Muscle layer of duodenum (tissue), 2 donors: ENCODE results near the gene BEGAIN.

ENCODE experiments used
- H3K27ac ChIP-seq: one replicate; pipeline ENCODE4 v1.7.0; 2013; ENCODE audit warnings: mild to moderate bottlenecking, low read length
- H3K27me3 ChIP-seq: one replicate; pipeline ENCODE4 v1.7.0; 2013; ENCODE audit warnings: low read depth, mild to moderate bottlenecking, control low read depth, low read length
- H3K36me3 ChIP-seq, 2 donors: one replicate each; pipeline ENCODE4 v1.7.0; 2013; ENCODE audit warnings: low read length in 2 of 2, control low read depth in 1 of 2, mild to moderate bottlenecking in 1 of 2; ENCODE audit not compliant: insufficient read depth in 2 of 2, control insufficient read depth in 1 of 2
- H3K4me1 ChIP-seq, 2 donors: one replicate each; pipeline ENCODE4 v1.7.0; 2013; ENCODE audit warnings: low read length in 2 of 2, mild to moderate bottlenecking in 2 of 2, control low read depth in 1 of 2, moderate library complexity in 1 of 2; ENCODE audit not compliant: insufficient read depth in 2 of 2, control insufficient read depth in 1 of 2
- H3K4me3 ChIP-seq, 2 donors: one replicate each; pipeline ENCODE4 v1.7.0; 2013; ENCODE audit warnings: low read length in 2 of 2, low read depth in 1 of 2, mild to moderate bottlenecking in 1 of 2
- H3K9me3 ChIP-seq, 2 donors: one replicate each; pipeline ENCODE4 v1.7.0; 2013; ENCODE audit warnings: low read length in 2 of 2, control low read depth in 1 of 2, mild to moderate bottlenecking in 1 of 2; ENCODE audit not compliant: control insufficient read depth in 1 of 2
- donor health status: healthy.

The BEGAIN gene

DNA sequence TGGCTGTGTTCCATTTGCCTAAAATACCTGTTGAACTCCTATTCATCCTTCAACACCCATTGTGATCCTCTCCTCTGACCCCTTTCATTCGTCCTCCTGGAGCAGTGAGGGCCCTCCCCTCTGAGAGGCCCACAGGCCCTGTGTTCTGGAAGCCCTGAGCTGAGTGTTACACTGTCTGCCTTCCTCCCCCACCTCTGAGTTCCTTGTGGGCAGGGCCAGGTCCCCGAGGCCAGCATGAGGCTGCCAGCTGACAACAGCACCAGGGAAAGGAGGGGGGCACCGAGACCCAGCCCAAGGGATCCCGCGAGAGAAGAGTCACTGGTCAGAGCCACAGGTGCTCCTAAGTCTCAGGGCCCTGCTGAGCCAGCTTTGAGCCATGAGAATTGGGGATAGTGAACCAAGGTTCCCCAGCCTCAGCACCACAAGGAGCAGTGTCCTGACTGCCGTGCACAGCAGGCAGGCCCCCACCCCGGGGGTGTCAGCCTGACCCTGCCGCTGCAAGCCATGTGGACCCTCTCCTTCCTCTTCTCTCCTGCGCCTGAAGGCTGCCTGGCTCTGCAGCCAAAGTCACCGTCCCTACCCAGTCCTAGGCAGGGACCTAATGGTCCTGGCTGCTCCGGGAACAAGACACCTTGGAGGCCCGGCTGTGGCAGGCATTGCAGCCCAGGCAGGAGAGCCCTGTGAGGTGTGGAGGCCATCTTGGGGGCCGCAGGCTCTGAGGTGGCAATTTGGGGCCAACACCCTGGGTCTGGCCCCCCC is 52.5 kb downstream of the BEGAIN start:
- Histone ChIP-seq H3K4me1 (peaks cover 5 to 6% of the 10 kb centered on the region in 2 donors), H3K9me3 (no peaks in the 10 kb centered on the region), H3K27me3 (no peaks in the 10 kb centered on the region), H3K27ac (no peak overlapping the region), H3K4me3 (no peak overlapping the region), H3K36me3 (no peaks in the 10 kb centered on the region)

DNA sequence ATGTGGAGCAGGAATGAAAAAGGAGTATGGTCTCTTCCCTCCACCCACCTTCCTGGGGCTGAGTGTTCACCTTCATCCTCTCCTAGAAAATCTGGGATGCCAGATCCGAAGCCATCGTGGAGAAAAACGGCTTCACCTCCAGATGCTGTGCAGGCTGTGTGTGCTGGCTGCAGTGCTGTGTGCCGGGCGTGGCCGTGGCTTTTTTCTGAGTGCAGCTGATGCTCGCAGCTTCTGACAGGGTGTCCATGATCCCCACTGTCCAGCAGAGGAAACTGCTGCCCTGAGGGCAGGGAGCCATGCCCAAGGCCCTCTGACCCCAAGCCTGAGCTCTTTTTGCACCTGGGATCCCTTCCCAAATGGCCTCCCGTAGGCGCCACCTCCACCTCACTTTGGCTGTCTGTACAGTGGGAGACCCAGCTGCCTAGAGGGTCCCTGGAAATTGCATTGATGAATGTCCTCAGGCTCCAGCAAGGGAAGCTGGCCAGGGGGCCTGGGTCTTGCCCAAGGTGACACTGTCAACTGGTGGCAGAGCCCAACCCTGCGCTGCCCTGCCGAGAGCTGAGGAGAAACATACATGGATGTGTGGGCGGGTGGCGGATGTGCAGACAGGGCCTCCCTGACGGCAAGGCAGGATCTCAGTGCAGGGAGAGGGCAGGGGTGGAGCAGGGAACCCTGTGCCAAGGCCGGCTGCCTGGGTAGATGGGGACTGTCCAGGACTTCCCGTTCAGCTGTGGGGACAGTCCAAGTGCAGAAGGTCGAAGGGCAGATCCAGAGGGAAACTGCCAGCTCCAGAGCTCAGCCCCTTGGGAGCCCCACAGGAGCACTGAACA is 53.3 kb downstream of the BEGAIN start:
- no peaks in the 10 kb centered on the region for H3K27me3 ChIP-seq
- no peak overlapping the region for H3K27ac ChIP-seq
- peaks cover 5 to 6% of the 10 kb centered on the region in 2 donors for H3K4me1 ChIP-seq
- no peaks in the 10 kb centered on the region for H3K9me3 ChIP-seq
- no peaks in the 10 kb centered on the region for H3K36me3 ChIP-seq
- no peak overlapping the region for H3K4me3 ChIP-seq

DNA sequence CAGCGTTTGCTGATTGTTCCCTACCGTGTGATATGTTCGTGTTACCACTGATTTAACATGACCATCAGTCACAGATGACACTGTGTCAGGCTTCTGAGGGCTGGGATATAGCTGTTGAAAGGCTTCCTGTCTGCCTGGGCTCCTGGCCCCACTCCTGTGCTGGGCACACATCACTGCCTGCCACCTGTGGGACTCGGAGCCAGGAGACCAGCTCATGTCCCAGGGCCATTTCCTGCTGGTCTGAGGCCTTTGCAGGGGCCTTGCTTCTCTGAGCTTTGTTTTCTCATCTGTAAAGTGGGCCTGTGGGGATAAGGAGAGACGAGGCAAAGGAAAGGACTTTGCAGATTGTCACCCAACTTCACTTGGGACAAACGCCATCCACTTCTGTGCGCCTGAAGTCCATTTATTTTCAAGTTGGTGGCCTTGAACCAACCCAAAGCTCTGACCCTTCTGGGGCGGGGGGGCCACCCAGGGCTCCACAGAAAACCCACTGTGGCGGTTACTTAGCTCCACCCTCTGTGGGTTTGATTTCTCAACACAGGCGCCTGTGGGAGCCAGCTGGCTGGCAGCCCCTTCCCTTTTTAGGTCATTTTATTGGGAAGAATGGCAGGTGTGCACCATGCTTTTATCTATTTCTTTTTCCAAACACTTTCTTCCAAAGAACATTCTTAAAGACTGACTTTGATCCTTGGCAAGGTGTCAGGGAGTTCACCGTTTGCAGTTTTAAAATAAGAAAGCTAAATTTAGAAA is 54.1 kb downstream of the BEGAIN start:
- H3K4me1 ChIP-seq = peaks cover 5 to 6% of the 10 kb centered on the region in 2 donors
- H3K4me3 ChIP-seq = no peak overlapping the region
- H3K36me3 ChIP-seq = no peaks in the 10 kb centered on the region
- no peaks in the 10 kb centered on the region for H3K27me3 ChIP-seq
- no peak overlapping the region for H3K27ac ChIP-seq
- H3K9me3 ChIP-seq = no peaks in the 10 kb centered on the region

GRCh38 chr14:100532154-100532861 is 54.9 kb downstream of the BEGAIN start:
- Histone ChIP-seq H3K9me3 (no peaks in the 10 kb centered on the region), H3K27me3 (no peaks in the 10 kb centered on the region), H3K27ac (no peak overlapping the region), H3K36me3 (peaks cover 0 to 5% of the 10 kb centered on the region in 2 donors), H3K4me3 (no peak overlapping the region), H3K4me1 (peaks cover 5 to 6% of the 10 kb centered on the region in 2 donors)

DNA sequence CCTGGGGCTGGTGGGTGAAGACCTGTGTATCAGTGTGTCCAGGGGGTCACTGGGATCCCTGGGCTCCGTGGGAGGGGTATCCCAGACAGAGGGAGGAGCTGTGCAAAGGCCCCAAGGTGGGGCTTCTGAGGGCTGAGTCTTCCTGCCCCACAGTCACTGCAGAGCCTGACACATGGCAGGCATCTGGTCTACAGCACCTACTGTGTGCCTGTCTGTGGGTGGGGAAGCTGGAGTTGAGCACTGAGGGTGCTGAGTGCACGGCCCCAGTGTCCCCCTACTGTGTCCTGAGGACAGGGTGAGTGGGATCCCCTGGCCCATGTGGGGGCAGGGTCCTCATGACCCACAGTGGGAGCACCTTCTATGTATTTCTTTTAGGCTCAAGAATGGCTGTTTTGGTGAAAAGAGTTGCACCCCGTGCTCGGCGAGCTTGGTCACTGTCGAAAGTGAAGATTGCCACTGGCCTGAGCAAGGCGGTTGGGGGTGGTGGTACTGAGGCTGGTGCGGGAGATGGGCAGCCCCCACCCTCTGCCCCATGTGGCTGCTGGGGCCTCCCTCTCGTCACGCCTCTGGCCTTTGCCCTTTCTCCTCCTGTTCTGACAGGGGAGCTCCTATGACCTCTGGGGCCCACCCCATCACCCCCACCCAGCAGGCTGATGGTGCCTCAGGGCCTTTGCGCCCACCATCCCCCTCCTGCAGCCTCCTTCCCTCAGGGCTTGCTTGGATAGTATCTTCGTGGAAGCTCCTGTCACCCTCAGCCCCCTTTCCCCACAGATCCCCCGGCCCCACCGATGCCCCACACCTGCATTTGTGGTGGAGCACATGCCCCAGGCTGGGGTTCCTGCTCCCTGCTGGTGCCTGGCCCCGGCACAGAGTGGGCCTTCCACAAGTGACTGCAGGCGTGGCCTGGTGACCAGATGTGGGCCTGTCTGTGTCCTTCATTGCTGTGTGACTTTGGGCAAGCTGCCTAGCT is 55.8 kb downstream of the BEGAIN start:
- Histone ChIP-seq H3K9me3 (no peaks in the 10 kb centered on the region), H3K36me3 (peaks cover 4 to 13% of the 10 kb centered on the region in 2 donors), H3K27me3 (no peaks in the 10 kb centered on the region), H3K4me1 (peaks cover 5 to 6% of the 10 kb centered on the region in 2 donors), H3K27ac (no peak overlapping the region), H3K4me3 (no peak overlapping the region)

GRCh38 chr14:100530270-100531072 is 56.7 kb downstream of the BEGAIN start:
- no peak overlapping the region for H3K27ac ChIP-seq
- H3K27me3 ChIP-seq = no peaks in the 10 kb centered on the region
- H3K36me3 ChIP-seq = peaks cover 9 to 20% of the 10 kb centered on the region in 2 donors
- H3K4me3 ChIP-seq = no peak overlapping the region
- H3K9me3 ChIP-seq = no peaks in the 10 kb centered on the region
- peaks cover 5 to 6% of the 10 kb centered on the region in 2 donors for H3K4me1 ChIP-seq

DNA sequence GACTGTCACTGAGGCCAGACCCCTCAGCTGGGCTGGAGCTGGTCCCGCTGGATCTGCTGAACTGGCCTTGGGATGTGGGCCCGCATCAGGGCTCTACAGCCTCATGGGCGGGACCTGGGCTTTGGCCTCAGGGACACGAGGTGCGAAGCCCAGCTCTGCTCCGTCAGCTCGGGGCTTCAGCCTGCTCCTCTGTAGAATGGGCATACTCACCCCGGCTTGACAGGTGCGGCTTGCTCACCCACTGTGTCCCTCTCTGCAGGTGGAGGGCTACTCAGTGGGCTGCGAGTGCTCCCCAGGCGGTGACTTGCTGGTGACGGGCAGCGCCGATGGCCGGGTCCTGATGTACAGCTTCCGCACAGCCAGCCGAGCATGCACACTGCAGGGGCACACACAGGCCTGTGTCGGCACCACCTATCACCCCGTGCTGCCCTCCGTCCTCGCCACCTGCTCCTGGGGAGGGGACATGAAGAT is 57.6 kb downstream of the BEGAIN start:
- no peaks in the 10 kb centered on the region for H3K9me3 ChIP-seq
- no peak overlapping the region for H3K4me3 ChIP-seq
- H3K36me3 ChIP-seq = peaks cover 9 to 20% of the 10 kb centered on the region in 2 donors
- no peak overlapping the region for H3K27ac ChIP-seq
- no peaks in the 10 kb centered on the region for H3K27me3 ChIP-seq
- peaks cover 5 to 6% of the 10 kb centered on the region in 2 donors for H3K4me1 ChIP-seq

- H3K4me3 ChIP-seq = no peak overlapping the region
- H3K9me3 ChIP-seq = no peaks in the 10 kb centered on the region
- H3K27me3 ChIP-seq = no peaks in the 10 kb centered on the region
- peaks cover 9 to 20% of the 10 kb centered on the region in 2 donors for H3K36me3 ChIP-seq
- peaks cover 4 to 6% of the 10 kb centered on the region in 2 donors for H3K4me1 ChIP-seq
- H3K27ac ChIP-seq = no peak overlapping the region
Measured at GRCh38 chr14:100528962-100529560, 58.2 kb downstream of the BEGAIN start.

DNA sequence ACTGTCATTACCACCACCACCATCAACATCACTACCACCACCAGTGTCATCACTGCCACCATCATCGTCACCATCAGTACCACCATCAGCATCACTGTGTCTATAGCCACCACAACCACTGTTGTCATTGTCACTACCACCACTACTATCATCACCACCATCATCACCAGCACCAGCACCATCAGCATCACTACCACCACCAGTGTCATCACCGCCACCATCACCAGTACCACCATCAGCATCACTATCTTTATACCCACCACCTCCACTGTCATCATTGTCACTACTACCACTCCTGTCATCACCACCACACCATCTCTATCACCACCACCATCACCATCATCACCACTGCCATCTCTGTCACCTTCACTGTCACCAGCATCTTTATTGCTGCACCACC is 60.6 kb downstream of the BEGAIN start:
- Histone ChIP-seq H3K4me3 (no peak overlapping the region), H3K4me1 (no peaks in the 10 kb centered on the region), H3K36me3 (peaks cover 9 to 20% of the 10 kb centered on the region in 2 donors), H3K9me3 (no peaks in the 10 kb centered on the region), H3K27me3 (no peaks in the 10 kb centered on the region), H3K27ac (no peak overlapping the region)
